Lower lobe of right lung (tissue), 2 donors: Measurements from ENCODE around the gene SNX8. TPM values are rescaled to one million over a fixed set of nuclear protein-coding genes. Genes with fewer than 3 reads are reported as not detected.
"Not testable (repeated sequence)": the region's sequence is repeated elsewhere in the genome, so short reads cannot be mapped to it uniquely, and the experiment has no call there.

ENCODE experiments used
- ATAC-seq, 2 donors: fragments of 200-7000 bp; cut with Tn5 transposase; one replicate each; pipeline ENCODE4 v1.9.1; 2020 to 2022; ENCODE audit warnings: mild to moderate bottlenecking in 2 of 2, moderate library complexity in 2 of 2
- DNase-seq: peaks from one replicate; pipeline ENCODE4 v3.0.0-alpha.2; 2020
- H3K27ac ChIP-seq: fragments of 200-600 bp; one replicate; pipeline ENCODE4 v1.8.0; 2022
- H3K27me3 ChIP-seq: fragments of 200-600 bp; one replicate; pipeline ENCODE4 v1.8.0; 2022; ENCODE audit warnings: low read depth
- H3K36me3 ChIP-seq: fragments of 200-600 bp; one replicate; pipeline ENCODE4 v1.8.0; 2022; ENCODE audit warnings: mild to moderate bottlenecking
- H3K4me1 ChIP-seq: fragments of 200-600 bp; one replicate; pipeline ENCODE4 v1.8.0; 2022
- H3K4me3 ChIP-seq: fragments of 200-600 bp; one replicate; pipeline ENCODE4 v1.8.0; 2022; ENCODE audit warnings: mild to moderate bottlenecking
- H3K9me3 ChIP-seq: fragments of 200-600 bp; one replicate; pipeline ENCODE4 v1.8.0; 2022
- intact Hi-C: fragments of 100-400 bp; cut with DNase I; formaldehyde crosslinking; loops from one replicate; pipeline ENCODE4 v1.11.0; 2022
- total RNA-seq: library from RNA; stranded (reverse); fragmentation: NEBNext Ultra II Directional; extraction: Animal tissue kit (Norgen Biotek cat#: 25700); gene quantifications from one replicate; pipeline ENCODE4 v1.2.1, GENCODE V29; 2021
- TF ChIP-seq, protein P1 (sequence below): fragments of 200-600 bp; IDR thresholded peaks from one replicate; pipeline ENCODE4 v1.8.0; 2022; ENCODE audit warnings: antibody characterized with exemption, mild to moderate bottlenecking
- donor health status: DM: no; HTN: yes; CAD: no; lungs with severe emphysema.

SNX8 gene
- total RNA-seq, 1 donor from 2014 or later = 43.1 TPM

- H3K4me1 ChIP-seq = peaks cover 15% of the 10 kb centered on the region
- ATAC-seq (no peak), DNase-seq (no peak)
- no peak overlapping the region for H3K27ac ChIP-seq
- TF ChIP-seq, protein P1, sequence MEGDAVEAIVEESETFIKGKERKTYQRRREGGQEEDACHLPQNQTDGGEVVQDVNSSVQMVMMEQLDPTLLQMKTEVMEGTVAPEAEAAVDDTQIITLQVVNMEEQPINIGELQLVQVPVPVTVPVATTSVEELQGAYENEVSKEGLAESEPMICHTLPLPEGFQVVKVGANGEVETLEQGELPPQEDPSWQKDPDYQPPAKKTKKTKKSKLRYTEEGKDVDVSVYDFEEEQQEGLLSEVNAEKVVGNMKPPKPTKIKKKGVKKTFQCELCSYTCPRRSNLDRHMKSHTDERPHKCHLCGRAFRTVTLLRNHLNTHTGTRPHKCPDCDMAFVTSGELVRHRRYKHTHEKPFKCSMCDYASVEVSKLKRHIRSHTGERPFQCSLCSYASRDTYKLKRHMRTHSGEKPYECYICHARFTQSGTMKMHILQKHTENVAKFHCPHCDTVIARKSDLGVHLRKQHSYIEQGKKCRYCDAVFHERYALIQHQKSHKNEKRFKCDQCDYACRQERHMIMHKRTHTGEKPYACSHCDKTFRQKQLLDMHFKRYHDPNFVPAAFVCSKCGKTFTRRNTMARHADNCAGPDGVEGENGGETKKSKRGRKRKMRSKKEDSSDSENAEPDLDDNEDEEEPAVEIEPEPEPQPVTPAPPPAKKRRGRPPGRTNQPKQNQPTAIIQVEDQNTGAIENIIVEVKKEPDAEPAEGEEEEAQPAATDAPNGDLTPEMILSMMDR = no peak
- H3K36me3 ChIP-seq = peaks cover 6% of the 10 kb centered on the region
- no peaks in the 10 kb centered on the region for H3K27me3 ChIP-seq
- H3K4me3 ChIP-seq = no peak overlapping the region
- intact Hi-C loops = no loop called here
- H3K9me3 ChIP-seq = no peaks in the 10 kb centered on the region
These were observed 1.8 kb downstream of the SNX8 start for GRCh38 chr7:2312267-2312929.

- Histone ChIP-seq H3K27me3 (no peaks in the 10 kb centered on the region), H3K9me3 (no peaks in the 10 kb centered on the region), H3K4me1 (peaks cover 20% of the 10 kb centered on the region), H3K27ac (no peak overlapping the region), H3K36me3 (peaks cover 6% of the 10 kb centered on the region), H3K4me3 (no peak overlapping the region)
- TF ChIP-seq, protein P1 = no peak
- intact Hi-C loops = no loop called here
- DNase-seq (no peak), ATAC-seq (no peak)
These were observed 4.3 kb downstream of the SNX8 start for GRCh38 chr7:2309889-2310331.

DNA sequence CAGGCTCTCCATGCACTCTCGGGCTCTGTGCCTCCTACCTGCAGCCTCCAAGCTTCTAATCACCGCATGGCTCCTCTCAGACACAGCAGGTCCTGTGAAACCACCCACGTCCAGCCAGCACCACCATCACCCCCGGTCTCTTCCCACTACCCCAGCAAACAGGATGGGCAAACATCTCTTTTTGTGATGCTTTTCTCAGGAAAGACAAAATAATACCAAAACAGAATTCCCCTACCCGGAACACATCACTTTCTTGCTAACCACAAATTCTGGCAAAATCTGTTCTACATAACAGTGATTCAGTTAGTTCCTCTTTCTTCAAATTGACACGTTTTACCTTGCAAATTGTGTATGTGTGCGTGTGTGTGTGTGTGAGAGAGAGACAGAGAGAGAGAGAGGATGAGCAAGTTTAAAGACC, 6.5 kb downstream of the SNX8 start:
- DNase-seq (no peak), ATAC-seq (no peak)
- TF ChIP-seq, protein P1 = no peak
- no peaks in the 10 kb centered on the region for H3K27me3 ChIP-seq
- H3K36me3 ChIP-seq = peaks cover 6% of the 10 kb centered on the region
- no peaks in the 10 kb centered on the region for H3K9me3 ChIP-seq
- H3K4me3 ChIP-seq = no peak overlapping the region
- H3K27ac ChIP-seq = no peak overlapping the region
- intact Hi-C loops = no loop called here
- peaks cover 24% of the 10 kb centered on the region for H3K4me1 ChIP-seq

- Histone ChIP-seq H3K4me1 (peaks cover 18% of the 10 kb centered on the region), H3K4me3 (no peak overlapping the region), H3K27me3 (no peaks in the 10 kb centered on the region), H3K9me3 (no peaks in the 10 kb centered on the region), H3K27ac (no peak overlapping the region), H3K36me3 (peaks cover 6% of the 10 kb centered on the region)
- intact Hi-C loops = no loop called here
- TF ChIP-seq, protein P1 = no peak
- ATAC-seq (peak in 1 of 2 donors; percentile 39), DNase-seq (no peak)
These were observed 7.6 kb downstream of the SNX8 start for GRCh38 chr7:2306688-2307087.

DNA sequence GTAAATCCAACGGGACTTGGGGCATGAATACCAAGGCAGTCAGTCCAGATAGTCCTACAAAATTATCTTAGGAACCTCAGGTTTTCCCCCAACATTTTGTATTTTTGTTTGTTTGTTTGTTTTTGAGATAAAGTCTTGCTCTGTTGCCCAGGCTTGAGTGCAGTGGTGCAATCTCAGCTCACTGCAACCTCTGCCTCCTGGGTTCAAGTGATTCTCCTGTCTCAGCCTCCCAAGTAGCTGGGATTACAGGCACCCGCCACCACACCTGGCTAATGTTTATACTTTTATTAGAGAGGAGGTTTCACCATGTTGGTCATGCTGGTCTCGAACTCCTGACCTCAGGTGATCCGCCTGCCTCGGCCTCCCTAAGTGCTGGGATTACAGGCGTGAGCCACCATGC, 9.0 kb downstream of the SNX8 start:
- H3K36me3 ChIP-seq, H3K9me3 ChIP-seq, intact Hi-C loops, DNase-seq, H3K27me3 ChIP-seq, ATAC-seq: not testable (repeated sequence)
- Histone ChIP-seq H3K4me1 (peaks cover 23% of the 10 kb centered on the region), H3K27ac (peak overlapping the region; percentile 37), H3K4me3 (peak overlapping the region; percentile 12)

GRCh38 chr7:2303520-2303919, 10.7 kb downstream of the SNX8 start:
- ATAC-seq, H3K9me3 ChIP-seq: not testable (repeated sequence)

GRCh38 chr7:2302743-2303397, 11.4 kb downstream of the SNX8 start:
- H3K4me1 ChIP-seq = peaks cover 42% of the 10 kb centered on the region
- intact Hi-C loops, H3K36me3 ChIP-seq, ATAC-seq, H3K27ac ChIP-seq, H3K9me3 ChIP-seq, H3K27me3 ChIP-seq, H3K4me3 ChIP-seq, DNase-seq: not testable (repeated sequence)

More at GRCh38 chr7:2303520-2303919, 10.7 kb downstream of the SNX8 start:
- peaks cover 40% of the 10 kb centered on the region for H3K4me1 ChIP-seq
- H3K27me3 ChIP-seq, intact Hi-C loops, H3K4me3 ChIP-seq, H3K27ac ChIP-seq, DNase-seq, H3K36me3 ChIP-seq: not testable (repeated sequence)
